AG09309 (cell line): ENCODE measurements around the gene AMN.

Source experiments
- DNase-seq: peaks from one replicate; pipeline ENCODE4 v3.0.0-alpha.2; 2010; ENCODE audit warnings: low read depth
- H3K4me3 ChIP-seq: 2 replicates; pipeline ENCODE4 v1.5.1; 2011; ENCODE audit warnings: mild to moderate bottlenecking, low read depth, low read length, moderate library complexity; ENCODE audit not compliant: control insufficient read depth
- CTCF ChIP-seq: IDR thresholded peaks from 2 replicates; pipeline ENCODE4 v1.5.1; 2011; ENCODE audit warnings: mild to moderate bottlenecking, low read depth, low read length, inconsistent platforms; ENCODE audit not compliant: insufficient read depth, control insufficient read depth; ENCODE audit errors: missing control alignments

Gene AMN

GRCh38 chr14:102979406-102979805, 56.9 kb downstream of the AMN start:
- TF ChIP-seq CTCF: no peak
- no peak overlapping the region for H3K4me3 ChIP-seq
- no peak for DNase-seq

- TF ChIP-seq CTCF: no peak
Observed at GRCh38 chr14:102980409-102980810, 57.9 kb downstream of the AMN start.

More at GRCh38 chr14:102980409-102980810, 57.9 kb downstream of the AMN start:
- H3K4me3 ChIP-seq: no peak overlapping the region
- DNase-seq: peak; percentile 23
